Upper lobe of left lung (tissue), 4 donors: ENCODE measurements around the gene MTFP1.

Source experiments
- EP300 ChIP-seq, 4 donors: sonication (generic); formaldehyde crosslinking; IDR thresholded peaks; one replicate each; pipeline ENCODE4 v1.5.1; 2017; ENCODE audit warnings: antibody characterized with exemption in 4 of 4, control low read depth in 2 of 4
- POLR2A ChIP-seq, 4 donors: fragments of 450-650 bp; IDR thresholded peaks; one replicate each; pipeline ENCODE4 v1.5.1; 2016 to 2017; ENCODE audit warnings: antibody characterized with exemption in 4 of 4, mild to moderate bottlenecking in 2 of 4

GRCh38 chr22:30393322-30393680 is 32.3 kb upstream of the MTFP1 start:
- TF ChIP-seq EP300 (IDR thresholded peaks at IDR 0.05) (no peak), POLR2A (IDR thresholded peaks at IDR 0.05) (no peak)
